GM21576 (cell line): ENCODE results near the gene MITD1.
"Not testable (repeated sequence)": the region's sequence is repeated elsewhere in the genome, so short reads cannot be mapped to it uniquely, and the experiment has no call there.

Experiments used
- ATAC-seq: cut with Tn5 transposase; IDR thresholded peaks from one replicate; pipeline ENCODE4 v1.9.1; 2021; ENCODE audit warnings: mild to moderate bottlenecking, moderate library complexity; ENCODE audit not compliant: unreplicated experiment

MITD1 gene

DNA sequence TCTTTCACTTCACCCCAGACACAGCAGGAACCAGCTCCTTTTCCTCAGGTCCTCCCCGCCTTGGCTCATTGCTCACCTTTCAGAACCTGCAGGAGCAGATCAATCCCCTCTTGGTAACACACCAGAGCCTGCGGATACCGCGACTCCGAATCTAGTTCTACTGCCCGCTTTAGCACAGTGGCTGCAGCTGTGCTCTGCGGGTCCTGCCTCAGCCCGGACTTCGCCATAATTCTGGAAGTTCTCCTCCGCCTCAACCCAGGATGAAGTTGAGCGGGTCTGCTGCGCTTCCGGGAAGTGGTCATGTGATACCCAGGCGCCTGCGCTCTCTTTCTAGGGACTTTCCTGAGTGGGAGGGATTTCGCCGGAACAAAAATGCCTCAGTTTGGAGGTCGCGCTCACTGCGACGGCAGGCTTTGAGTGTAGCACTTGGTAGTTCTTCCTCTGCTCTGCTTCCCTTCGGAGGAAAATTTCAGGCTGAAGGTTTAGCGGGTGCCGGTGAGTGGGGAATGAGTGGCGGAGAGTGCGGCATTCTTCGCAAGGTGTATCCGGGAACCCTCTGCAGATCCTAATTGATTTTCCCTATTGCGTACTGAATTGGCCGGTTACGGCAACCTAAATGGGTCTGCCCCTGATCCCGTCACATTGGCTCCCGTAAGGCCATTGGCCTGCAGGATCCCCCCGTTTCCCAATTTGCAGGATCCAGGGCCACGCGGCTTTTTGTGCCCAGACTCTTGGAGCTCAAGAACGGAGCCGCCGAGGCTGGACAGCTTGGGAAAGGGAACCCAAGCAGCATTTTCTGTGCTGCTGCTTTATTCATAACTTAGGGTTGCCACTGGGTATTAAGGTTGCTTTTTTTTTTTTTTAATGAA lies at the start of gene MITD1, which contains the start of gene MRPL30:
TSS of gene MITD1 (minus strand) at position 304 of the 869 bp plus-strand sequence. CDS start at position 227, 77 bp downstream.
TSS of gene MRPL30 (plus strand) at position 430 of the 869 bp plus-strand sequence. CDS start 5,020 bp downstream, outside the sequence.
- ATAC-seq: peak; percentile 92

DNA sequence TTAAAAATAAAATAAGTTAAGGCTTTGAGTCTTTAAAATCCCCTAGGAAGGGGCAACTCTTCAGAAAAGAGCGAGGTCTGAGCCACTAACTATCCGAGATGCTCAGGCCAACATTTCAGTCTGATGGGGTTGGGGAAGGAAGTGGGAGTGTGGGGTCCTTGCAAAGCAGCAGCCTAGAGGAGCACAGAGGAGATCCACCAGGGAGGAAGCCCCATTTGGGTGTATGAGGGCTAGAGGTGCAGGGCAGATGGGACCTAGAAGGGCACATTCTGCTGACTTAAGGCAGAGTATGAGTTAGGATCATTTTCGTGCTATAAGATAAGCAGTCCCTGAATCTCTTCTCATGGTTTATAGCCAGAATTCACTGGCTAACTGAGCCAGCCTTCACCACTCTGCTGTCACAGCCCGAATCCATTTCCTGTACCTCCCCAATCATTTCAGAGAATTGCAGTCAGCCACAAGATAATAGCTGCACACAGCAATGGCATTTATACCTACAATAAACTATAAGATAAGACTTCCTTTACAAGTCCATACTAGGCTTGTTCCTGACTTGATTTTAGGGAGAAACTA lies 37.2 kb upstream of the MITD1 start:
- ATAC-seq: no peak

DNA sequence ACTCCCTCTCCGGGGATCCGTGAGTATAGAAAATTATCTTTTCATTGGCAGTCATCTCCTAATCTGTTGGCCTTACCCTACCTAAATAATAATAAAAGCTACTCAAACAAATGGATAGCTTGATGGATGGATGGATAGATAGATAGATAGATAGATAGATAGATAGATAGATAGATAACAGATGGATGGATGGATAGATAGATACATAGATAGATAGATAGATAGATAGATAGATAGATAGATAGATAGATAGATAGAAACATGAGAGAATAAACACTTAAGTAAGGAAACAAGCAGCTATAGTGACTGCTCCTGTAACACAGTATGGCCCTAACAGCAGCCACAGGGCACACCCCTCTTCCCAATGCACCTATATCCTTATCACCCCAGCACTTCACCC lies 35.2 kb upstream of the MITD1 start:
- no peak for ATAC-seq

DNA sequence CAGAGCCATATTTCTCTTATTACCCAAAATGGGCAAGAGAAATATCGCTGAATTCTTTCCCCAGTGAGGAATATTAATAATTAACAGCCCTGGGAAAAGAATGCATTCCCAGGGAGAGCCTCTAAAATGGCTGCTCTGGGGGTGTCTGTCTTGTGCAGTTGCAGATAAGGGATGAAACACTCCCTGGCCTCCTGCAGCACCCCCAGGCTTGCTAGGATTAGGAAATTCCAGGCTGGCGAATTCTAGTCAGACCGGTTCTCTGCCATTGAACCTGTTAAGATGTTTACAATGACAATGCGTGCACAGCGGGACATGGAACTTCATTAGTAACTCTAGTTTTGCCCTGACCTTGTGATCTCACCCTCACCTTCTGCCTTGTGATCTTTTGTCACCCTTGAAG lies 24.6 kb upstream of the MITD1 start:
- ATAC-seq: no peak

DNA sequence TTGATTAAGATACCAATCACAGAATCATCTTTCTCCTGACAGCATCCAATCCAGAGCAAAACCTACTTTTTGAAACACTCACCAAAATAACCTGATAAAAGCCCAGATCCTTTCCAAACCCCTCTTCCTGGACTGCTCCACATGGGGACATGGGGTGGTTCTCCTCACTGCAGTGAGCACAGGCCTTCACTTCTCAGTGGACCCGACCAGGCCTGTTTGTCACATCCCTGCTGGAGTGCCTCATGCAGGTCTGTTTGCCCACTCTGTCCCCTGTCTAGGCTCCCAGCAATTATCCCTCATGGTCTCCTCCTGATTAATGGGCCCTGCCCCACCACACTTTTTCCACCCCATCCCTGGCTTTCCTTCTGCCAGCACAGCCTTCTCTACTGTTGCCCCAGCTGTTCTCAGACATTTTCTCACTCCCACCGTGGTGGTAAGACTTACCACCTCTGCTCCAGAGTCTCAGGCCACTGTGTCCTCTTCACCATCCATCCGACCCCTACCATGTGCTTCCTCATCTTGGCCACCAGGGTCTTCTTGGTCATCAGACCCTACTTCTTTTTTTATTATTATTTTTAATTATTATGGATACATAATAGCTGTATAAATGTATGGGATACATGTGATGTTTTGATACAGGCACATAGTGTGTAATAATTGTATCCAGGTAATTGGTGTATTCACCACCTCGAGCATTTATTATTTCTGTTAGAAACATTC lies 21.3 kb upstream of the MITD1 start:
- ATAC-seq: no peak

DNA sequence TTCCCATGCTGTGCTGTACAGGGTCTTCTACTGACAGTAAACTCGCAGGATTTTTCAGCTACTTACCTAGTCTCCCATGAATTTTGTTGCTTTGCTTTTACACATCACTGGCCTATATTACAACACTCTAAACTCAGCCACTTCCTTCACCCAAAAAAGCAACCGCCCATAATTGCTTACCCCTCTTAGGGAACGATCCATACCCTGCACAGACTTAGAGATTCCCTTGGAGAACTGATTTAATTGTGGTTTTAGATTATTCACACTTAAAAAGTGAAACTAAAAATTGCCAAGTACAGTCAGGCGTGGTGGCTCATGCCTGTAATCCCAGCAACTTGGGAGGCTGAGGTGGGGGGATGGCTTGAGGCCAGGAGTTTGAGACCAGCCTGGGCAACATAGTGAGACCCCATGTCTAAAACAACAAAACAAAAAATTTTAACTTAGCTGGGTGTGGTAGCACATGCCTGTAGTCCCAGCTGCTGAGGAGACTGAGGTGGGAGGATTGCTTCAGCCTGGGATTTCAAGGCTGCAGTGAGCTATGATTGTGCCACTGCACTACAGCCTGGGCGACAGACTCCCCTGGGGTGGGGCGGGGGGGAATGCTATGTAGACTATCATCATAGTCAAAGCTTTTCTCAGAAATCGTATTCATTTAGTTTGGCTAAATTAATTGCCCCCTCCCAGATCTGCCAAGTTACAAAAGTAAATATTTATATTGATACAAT lies 19.4 kb upstream of the MITD1 start:
- ATAC-seq: no peak

DNA sequence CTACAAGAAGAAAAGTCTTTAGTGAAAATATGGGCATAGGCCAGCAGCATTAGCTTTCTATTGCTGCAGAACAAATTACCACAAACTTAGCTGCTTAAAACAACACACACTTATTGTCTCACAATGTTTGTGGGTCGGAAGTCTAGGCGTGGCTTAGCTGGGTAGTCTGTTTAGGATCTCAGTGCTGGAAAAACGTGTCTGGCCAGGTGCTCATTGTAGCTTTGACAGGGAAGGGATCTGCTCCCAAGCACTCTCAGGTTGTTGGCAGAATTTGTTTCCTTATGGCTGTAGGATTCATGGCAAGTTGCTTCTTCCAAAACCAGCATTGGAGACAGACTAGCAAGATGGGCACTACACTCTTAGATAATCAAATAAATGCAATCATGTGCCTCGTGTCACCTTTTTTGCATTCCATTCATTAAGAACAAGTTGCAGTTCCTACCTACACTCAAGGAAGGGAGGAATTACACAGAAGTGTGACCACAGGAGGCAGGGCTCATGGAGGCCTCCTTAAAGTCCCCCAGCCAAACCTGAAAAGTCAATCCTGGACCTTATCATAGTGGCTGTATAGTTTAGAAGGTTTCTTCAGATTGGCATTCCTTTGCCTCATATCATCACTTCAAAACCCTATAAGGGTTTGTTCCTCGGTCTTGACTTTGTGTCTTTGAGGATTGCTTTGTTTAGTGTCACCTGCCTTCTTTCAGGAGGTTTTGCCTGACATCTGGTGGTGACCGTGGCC lies 17.4 kb upstream of the MITD1 start:
- ATAC-seq: no peak

DNA sequence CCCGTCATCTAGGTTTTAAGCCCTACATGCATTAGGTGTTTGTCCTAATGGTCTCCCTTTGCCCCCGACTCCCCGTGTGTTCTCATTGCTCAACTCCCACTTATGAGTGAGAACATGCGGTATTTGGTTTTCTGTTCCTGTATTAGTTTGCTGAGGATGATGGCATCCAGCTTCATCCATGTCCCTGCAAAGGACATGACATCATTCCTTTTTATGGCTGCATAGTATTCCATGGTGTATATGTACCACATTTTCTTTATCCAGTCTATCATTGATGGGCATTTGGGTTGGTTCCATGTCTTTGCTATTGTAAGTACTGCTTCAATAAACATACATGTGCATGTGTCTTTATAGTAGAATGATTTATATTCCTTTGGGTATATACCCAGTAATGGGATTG lies 11.5 kb upstream of the MITD1 start:
- not testable (repeated sequence) for ATAC-seq

DNA sequence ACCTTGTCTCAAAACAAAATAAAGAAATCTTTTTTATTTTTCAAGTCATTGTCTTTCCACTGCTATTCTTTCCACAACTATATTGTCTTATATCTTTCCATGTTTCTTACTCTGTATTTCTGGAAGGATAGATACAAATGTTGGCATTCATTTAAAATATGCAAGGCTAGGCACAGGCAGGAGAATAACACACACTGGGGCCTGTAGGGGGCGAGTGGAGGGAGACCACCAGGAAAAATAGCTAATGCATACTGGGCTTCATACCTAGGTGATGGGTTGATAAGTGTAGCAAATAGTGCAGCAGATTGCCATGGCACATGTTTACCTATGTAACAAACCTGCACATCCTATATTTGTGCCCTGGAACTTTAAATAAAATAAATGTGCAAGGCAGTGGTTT lies 9.7 kb upstream of the MITD1 start:
- no peak for ATAC-seq

DNA sequence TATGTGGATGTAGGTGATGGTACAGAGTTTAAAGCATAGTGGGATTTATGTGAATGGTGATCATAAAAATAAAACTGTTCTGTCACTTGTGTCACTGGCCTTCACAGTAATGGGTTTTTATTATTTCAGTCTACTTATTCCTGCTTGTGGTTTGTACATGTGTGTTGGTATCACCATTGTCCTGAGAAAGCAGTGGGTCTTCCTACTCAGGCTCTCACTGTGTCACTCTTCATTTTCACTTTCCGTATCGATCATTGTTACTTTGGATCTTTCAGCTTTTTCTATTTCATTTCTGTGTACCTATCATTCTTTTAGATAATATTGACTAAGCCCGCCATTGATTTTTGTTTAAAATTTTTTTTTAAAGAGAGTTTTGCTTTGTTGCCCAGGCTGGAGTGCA lies 7.5 kb upstream of the MITD1 start:
- ATAC-seq: no peak

DNA sequence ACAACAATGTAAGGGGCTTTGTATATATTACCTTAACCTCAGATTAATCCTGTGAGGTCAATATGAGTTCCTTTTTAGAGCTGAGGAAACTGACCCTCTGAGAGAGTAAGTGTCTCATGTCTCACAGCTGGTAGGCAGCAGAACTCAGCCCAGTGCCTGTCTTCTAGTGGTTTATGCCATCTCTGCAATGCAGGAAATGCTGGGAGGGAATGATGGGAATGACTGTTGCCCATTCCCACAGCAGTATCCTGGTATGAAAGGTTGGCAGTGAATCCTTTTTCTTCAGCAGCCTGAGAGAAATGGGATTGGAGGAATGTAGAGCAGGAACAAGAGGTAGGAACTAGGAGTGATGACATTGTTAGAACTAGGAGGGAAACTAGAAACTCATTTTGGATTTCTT lies 6.2 kb upstream of the MITD1 start:
- ATAC-seq: no peak

DNA sequence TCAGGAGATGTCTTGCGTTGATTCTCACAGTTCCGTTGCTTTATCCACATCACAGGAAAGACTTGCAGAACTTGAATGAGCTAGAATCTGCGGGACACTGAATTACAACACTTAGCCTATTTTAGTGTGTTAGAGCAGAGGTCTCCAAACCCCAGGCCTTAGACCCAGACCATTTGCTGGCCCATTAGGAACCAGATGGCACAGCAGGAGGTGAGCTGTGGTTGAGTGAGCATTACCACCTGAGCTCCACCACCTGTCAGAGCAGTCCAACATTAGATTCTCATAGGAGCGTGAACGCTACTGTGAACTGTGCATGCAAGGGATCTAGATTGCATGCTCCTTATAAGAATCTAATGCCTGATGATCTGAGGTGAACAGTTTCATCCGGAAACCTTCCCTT lies 4.0 kb upstream of the MITD1 start:
- ATAC-seq: no peak

DNA sequence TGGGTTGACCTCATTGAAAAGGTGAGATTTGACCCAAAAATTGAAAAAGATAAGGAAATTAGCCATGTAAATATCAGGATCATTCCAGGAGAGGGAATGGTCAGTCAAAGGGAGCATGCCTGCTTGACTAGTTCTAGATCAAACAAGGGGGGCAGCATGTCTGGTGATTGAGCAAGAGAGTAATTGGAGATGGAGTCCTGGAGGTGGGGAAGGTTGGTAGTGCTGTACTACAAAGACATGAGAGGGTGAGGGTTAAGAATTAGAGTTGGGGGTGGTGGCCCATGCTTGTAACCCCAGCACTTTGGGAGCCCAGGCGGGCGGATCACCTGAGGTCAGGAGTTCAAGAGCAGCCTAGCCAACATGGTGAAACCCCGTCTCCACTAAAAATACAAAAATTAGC lies 2.2 kb upstream of the MITD1 start:
- no peak for ATAC-seq

DNA sequence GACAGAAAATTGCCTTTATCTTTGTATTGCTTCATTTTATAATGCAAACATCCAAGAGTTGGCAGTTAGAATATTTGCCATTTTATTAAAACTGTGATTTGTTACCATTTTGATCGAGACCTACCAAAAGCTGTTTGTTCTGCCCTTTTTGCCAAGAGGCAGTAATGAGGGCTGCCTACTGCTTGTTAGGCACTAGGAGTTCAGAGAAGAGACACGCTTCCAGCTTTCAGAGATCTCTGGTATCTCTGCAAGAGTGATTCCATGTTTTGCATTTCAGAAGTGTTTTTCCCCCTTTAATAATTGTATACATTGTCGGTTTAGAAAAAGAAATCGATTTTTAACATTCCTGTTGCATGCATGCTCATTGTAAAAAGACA lies 754 bp upstream of the MITD1 start:
- ATAC-seq: no peak

DNA sequence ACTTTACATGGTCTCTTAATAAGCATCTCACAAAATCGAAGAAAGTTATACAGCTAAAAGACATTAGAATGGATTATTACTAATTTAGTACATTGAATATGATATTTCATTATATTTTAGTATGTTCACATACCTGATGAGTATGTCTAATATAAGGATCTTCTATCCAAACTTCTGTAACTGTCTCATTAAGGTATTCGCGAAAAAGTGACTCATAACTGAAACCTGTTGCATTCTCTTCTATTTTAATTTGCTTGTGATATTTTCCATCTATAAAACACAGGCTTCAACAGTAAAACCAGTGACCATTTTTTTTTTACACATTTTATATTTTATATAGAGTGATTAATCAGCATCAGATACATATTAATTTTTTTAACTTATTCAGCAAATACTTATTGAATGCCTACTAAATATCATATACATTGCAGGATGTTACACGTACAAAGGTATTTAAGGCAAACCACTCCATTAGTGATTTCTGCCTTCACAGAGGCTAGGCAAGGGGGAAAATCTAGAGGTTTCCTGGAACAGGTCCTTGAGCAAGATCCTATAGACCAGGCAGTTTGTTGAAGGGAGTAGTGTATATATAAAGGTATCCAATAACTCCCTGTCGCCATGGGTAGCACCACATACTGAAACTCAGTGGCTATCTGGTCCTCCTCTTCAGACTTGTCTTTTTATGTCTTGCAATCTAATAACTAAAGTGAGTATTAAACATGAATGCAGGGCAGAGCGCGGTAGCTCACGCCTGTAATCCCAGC lies 9.3 kb downstream of the MITD1 start:
- ATAC-seq: no peak

DNA sequence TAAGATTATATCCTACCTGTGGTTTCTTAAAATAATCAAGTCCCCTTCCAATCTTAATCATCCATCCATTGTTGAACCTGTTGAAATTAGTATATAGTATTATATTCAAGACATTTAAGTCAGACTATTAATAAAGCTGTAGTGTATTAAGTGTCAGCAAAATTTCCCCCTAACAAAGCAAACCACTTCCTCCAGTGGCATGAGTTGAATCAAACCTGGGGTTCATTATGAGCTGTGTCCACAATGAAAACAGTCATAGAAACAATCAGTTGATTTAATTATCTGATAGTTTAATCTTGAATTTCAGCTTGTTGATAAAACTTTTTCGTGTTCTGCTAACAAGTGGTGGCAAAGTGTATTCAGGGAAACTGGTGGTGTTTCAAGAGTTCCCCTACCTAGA lies 11.3 kb downstream of the MITD1 start:
- ATAC-seq: no peak

DNA sequence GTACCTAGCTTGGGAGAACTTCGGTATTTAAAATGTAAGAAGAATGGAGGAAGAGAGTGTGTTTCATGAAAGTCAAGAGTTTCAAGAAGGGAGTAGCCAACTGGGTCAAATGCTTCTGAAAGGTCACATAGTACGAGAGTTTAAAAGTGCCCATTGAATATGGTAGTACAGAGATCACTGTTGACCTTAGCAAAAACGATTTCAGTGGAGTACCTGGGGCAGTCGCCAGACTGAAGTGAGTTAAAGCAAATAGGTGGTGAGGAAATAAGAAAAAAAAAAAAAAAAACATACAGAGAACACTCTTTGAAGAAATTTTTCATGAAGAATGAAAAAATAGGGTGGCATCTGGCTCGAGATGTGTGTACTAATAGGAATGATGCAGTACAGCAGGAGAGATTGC lies 14.6 kb downstream of the MITD1 start:
- ATAC-seq: no peak

DNA sequence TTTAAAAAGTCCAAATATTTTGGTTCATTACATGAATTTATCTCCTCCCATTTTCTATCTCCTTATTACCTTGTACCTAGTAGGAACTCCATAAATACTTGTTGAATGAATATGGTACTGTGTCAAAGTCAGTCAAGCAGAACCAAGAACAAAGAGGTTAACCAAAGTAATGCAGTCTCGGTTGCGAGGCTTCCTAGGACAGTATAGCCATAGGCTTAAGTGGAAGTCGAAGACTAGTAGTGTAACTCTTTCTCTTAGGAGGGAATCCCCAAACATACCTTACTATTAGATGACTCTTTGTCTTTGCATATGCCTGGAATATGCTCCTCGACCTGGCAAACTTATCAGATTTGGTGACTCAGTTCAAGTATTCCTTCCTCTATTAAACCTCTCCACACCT lies 21.3 kb downstream of the MITD1 start:
- ATAC-seq: no peak

DNA sequence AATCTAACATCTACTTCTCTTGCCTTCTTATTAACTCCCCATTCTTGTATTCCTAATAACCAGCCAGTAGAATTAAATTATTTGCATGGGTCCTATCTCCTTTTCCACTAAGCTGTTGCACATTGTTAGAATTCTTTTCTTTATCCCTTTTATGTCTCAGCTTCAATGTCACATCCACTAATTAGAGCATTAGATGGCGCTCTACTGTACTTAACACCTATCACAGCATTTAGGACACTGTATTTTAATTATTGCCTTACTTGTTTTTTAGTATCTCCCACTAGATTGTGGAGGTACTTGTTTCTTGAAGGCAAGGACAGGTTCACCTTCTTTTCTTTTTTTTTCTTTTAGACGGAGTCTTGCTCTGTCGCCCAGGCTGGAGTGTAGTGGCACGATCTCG lies 22.3 kb downstream of the MITD1 start:
- ATAC-seq: no peak

DNA sequence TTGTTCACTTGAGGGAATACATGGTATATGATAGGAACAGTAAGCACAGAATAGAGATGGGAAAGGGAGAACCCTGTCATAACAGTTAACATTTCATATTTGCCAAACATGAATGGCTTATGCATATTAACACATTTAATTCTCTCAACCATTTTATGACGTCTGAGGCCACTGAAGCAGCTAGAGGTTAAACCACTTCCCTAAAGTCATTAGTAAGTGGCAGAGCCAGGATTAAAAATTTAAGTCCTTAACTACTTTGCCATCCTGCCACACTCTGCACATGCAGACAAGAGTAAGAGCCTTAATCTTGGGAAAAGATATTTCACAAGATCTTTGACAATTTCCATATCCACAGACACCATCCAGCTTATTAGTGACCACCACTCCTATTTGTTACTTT lies 24.0 kb downstream of the MITD1 start:
- no peak for ATAC-seq
